ENCODE measurements around the gene CHAF1A.

- TF ChIP-seq CTCF (IDR thresholded peaks at IDR 0.05) (no peak), POLR2A (IDR thresholded peaks at IDR 0.05) (no peak)
Measured at GRCh38 chr19:4428326-4428975, 26.0 kb downstream of the CHAF1A start.
